HG02884 (cell line): ENCODE data around the gene FYN.
"Not testable (repeated sequence)": the region's sequence is repeated elsewhere in the genome, so short reads cannot be mapped to it uniquely, and the experiment has no call there.

ENCODE experiments used
- ATAC-seq: cut with Tn5 transposase; IDR thresholded peaks from one replicate; pipeline ENCODE4 v1.9.1; 2021; ENCODE audit warnings: mild to moderate bottlenecking, moderate library complexity; ENCODE audit not compliant: unreplicated experiment

Gene FYN

GRCh38 chr6:111835398-111835797 is 37.9 kb downstream of the FYN start:
- not testable (repeated sequence) for ATAC-seq

DNA sequence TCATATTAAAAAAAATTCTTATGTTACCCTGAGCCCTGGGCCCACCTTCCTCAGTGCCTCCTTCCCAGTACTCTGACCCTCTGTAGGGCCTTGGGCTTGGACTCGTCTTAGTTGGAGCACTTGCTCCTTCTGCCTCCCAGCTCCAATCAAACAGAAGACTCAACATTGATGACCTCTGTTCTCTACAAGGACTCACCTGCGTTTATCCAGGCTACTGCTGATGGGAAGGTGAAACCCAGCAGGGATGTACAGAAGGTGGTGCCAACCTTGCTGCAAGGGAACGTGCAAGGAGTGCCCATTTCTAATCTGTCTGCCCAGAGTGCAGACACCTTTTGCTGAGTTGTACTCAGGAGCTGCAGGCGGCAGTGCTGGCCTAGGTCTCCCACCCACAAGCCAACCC is 38.9 kb downstream of the FYN start:
- ATAC-seq: no peak

DNA sequence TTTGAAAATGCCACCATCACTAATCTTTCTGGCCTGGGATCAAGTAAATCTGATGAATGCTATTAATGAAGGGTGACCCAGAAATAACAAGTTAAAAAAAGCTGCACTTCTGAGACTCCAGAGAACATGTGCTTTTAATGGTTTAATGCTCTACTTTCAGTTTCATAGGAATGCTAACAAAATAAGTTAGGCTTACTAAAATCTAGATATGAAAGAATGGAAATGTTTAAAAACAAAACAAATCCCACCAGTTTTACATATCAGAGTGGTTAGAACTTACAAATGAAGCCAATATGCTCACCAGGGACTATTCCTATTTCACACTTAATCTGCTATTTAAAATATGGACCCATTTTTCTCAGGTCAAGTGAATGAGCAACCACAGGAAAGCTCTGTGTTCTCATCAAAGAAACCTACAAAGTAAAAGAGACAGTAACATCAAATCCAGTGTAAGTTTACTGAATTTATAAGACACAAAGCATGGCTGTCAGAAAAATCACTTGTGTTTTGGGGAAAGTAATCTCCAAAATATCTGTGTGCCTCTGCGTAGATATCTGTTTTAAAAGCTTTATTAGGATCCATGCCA is 40.3 kb downstream of the FYN start:
- ATAC-seq: peak; percentile 51

- no peak for ATAC-seq
These were observed 41.8 kb downstream of the FYN start for GRCh38 chr6:111831408-111831807.

DNA sequence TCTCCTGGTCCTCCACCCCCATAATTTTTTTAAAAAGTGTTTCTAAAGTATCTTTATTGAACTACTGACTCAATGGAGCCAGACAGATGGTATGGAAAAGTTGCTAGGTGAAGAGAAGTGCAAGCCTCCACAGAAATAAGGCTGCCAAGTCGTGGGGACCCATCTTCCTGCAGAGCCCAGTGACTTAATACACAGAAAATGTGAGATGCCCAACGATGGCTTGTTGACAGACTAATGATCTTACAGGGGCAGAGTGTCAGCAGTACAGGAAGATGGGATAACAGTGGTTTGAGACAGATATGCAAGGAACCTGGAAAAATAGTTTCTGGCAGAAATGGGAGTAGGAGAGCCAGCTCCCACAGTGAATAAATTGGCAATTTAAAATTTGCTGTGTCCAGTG is 43.3 kb downstream of the FYN start:
- ATAC-seq: no peak

DNA sequence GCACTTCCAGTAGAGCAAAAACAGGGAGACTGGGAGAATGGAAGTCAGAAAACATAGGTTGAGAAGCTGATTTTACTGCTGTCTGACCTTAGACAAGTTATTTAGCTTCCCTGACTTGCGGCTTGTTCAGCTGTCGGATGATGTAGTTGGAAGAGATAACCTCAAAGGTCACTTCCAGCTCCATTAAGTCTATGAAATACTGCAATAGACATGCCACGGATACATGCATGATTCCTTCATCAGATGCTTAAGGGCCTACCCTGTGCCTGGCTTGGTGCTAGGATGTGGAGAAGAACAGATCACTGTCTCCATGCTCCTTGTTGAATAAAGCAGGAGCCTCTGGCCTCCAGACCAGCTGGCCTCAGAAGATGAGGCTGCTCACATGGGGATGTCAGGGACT is 43.7 kb downstream of the FYN start:
- ATAC-seq: no peak

DNA sequence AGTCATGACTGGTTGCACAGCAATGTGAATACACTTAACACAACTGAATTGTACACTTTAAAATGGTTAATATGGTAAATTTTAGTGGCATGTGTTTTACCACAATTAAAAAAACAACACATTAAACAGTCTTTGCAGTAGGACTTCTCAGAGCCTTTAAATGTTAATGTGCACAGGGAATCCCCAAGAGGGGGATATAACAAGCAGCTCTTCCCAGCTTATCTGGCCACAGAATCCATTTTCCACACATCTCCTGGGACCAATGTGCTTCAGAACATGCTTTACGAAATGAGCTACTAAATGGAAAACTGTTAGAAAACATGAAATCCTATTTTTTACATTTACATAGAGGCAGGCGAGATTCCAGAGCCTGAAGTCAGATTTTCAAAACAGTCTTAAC is 44.4 kb downstream of the FYN start:
- no peak for ATAC-seq

GRCh38 chr6:111825439-111826086 is 47.7 kb downstream of the FYN start:
- no peak for ATAC-seq

DNA sequence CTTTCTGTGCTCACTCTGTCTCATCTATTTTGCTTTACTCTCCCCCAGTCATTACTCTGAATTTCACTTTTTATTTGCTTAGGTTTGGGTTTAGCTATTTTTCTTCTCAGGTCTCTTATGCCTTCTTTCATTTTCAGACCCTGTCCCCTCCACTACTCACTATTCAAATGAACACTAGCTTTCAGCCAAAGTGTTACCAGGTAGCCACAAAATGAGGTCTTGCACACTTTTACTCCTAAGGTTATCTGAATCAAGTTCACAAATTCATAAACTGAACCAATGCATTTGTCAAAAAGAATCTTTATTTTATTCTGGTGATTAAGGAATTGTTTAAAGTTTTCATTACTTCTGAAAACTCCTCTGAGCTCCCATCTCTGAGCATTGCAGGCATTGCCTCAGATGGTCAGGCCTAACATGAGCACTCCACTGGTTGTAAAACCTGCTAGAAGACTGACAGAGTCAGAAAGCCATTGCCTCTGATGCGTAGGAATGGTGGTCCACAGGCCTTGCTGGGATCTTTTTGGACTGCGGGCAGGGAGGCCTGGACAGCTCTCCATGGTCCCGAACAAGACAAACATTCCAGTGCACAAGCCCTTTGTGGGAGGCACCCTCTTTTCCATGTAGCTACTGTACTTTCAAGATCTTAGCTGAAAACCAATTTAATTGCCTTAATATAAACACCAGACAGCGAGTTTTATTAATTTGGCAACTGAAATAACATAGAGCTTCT is 48.5 kb downstream of the FYN start:
- peak; percentile 75 for ATAC-seq

DNA sequence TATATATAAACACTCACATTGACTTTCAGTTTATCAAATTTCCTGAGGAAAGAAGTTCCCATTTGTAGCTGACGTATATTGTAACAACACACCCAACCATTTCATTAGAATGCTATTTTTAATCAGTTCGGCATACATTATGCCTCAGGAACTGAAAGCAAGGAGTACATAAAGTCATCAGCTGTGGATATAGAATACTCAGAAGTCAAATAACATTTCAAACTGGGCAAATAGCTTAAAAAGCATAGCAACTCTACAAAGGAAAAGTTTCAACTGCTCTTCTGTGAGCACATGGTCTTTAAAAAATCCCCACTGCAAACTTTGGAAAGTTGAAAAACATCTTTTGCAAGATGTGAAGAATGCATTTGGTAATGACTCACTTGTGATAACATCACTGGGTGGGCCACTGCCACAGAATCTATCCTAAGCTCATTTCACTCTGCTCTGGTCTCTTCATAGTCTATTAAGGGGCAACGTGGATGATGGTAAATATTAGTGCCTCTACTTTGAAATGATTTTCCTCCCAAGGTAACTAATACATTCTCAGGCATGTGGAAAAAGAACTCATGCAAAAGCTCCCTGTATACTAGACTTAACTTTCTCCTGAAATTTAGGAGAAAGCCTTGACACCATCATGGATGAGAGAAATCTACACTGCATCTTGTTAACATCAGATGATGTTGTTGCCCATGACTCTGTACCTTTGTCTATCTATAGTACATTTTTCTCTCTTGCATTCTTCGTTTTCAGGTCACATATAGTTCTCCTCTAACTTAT is 49.2 kb downstream of the FYN start:
- no peak for ATAC-seq

DNA sequence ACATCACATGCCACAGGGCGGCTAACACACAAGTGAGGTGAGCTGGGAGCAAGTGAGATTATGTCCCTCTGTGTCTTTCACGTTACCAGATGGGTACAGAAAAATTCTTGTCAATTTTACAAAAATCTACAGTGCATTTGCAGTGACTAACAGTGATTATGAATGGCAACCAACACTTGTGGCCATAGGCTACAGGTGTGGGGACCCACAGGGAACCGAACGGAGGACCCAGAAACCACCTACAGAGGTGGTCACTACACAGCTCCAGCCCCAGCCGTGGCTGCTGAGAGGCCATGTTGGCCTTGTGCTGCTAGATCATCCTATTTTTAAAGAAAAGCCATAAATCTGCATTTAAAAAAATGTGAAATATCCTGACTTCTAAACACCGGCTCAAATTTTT is 50.2 kb downstream of the FYN start:
- no peak for ATAC-seq

DNA sequence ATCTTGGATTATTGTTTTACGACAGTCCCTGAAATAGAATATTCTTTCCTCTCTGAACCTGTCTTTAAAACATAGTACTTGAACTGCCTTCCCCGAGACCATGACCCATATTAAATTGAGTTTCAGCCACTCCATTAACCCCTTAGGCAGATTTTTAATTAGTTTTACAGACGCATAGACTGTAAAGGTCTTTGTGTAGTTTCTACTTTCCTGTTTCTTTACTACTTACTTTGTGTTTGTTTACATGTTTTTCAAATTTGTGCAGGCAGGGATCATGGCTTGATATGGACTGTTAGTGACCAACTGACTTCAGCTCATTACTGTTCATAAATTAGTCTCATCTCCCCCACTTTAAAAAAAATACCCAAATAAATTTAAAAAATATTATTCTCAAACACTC is 53.8 kb downstream of the FYN start:
- ATAC-seq: no peak

DNA sequence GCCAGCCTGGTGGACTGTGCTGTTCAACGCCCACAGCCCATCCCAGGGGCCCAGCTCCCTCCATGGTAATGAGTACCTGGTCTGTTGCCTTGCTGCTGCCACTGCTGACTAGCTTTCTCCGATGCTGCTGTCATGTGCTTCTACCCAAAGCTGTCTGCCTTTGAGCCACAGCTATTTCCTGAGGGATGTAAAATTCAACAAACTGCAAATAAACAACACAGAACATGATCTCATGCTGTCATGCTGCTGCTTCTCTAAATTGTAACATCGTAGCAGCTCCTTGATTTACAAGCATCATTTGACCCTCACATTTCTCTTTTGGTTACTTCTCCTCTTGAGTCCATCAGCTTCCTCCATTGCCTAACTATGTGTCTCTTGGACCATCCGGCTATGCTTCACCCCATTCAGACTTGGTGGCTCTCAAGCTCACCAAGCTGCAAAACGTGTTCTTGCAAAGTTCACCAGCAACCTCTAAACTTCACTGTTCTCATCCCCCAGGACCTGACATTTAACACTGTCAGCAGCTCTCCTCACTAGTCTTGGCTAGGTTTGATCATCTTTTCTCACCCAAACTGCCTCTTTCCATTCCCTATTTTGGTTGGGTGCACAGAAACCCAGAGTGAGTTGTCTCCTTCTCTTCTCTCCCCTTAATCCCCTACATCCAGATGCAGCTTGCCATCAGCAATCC is 54.6 kb downstream of the FYN start:
- no peak for ATAC-seq

DNA sequence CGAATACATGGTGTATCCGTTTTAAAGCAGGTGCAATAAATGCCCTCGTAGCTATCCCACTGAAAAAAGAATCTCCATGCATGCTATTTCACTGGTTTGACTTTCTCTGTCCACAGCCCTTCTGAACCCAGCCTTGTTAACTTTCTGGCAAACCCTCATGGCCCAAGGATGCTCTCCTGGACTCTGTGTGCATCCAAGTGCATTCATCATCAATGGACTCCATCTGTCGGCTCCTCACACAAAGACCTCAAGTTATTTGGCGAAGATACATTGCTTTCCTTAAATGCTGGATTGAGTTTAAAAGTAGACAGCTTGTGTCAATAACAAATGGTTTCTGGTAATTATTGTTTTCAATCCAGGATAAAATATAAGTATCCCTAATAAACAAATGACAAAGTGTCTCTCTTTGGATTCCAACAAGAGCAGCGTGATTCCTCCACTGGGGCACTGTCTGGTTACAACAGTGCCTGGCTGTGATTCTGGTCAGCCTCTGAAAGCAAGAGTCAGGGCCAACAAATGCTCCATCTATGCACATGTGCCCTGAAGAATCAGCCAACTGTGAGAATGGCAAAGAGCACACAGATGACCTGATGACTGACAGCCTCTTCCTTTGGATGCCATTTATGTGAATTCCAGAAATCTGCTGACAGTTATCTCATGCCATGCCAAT is 55.7 kb downstream of the FYN start:
- ATAC-seq: no peak

DNA sequence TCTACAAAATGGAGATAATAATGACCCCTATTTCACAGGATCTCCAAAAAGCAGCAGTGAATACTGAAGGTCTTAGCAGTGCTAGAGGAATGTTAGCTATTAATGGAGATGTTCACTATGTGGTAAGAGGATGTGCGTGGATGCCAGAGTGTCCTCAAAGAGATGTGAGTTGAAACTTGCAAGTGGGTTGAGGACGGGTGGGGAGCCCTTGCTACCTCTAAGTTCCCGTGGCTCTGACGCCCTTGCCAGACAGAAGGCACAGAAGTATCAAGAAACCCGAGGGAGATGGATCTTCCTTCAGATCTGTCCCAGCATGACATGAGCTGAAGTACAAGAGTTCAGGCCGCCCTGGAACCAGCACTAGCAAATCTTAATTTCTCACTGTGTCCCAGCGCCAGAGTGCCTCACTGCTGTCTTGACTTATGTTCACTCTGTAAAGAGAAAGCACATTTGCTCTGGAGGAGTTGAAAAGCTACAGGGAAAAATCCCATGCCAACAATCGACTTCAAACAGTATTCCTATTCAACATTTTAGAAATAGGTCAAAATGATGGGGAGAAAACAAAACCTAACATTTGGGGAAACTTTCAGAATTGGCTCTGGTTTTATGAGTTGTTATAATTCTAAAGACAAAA is 59.5 kb downstream of the FYN start:
- ATAC-seq: no peak

- ATAC-seq: no peak
These were observed 60.0 kb downstream of the FYN start for GRCh38 chr6:111813237-111813636.

DNA sequence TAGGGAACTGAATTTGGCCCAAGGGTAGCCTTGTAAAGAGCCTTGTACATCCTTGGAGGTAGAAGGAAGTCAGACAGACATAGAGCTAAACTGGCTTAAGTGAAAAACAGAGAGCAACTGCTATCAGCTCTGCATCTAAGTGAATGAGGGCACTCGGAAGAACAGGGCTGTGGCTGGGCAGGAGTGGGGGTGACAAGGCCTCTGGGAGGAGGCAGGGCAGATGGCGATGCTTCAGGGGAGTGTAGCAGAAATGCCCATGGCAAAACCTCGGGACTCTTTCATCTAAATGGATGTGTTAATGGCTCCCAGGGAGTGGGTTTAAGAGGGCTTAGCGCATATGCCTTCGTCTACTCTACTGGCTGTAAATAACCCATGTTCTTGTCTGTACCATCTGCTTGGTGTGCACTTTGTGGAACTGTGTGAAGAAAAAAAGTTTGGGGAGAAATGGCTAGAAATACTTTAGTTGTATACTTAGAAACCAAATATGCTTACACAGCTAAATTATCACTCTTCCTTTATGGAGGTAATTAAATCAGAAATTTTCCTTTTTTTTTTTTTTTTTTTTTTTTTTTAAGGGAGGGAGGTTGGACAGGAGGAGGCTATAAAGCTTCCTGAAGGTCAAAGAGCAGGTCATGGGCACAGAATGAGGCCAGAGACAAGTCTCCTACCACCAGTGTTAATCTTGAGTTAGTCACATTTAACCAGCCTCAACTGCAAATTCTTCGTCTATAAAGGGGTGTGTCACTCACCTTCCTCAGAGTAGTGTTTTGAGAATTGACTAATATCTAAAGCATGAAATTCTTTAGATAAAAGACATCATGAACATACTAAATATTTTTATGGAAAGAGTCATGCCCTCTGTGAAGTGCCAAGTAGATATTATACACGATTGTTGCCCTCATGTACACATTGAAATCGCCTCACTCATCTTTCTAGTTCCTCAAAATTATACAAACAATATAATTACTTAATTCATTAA is 60.9 kb downstream of the FYN start:
- no peak for ATAC-seq

DNA sequence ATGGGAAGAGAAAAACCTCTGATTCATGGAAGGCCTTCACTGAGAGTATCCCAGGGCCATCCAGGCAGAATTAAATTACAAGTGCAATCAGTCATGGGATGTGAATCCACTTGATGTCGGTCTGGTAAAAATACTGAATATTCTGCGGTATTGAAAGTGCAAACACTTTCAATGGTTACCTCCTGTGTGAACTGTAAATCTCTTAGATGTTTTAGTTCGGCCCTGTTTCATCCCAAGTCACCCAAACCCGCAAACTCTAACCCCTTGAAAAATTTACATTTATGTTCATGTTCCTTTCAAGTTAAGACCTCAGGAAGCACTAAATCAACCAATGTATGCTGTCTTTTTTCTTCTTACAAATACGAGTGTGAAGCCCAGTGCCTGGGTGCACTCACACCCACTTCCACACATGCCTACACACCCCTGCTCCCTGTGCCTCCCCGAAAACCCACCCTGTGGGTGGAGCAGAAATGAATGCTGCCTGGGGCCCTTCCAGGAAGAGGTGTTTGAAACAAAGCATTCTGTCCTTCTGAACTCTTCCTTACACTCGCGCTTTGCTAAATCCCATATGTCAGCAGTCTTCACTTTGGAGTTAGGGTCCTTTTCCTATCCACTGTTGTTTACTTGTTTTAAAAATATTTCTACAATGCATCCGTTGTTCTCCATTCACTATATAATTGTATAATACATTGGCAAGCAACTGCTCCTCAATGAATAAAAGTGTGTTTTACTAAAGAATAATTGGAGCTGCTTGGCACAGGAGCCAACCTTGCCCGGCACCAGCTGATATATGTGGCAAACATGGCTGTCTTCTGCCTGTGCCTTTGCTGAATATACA is 62.7 kb downstream of the FYN start:
- ATAC-seq: no peak
